H1 (cell line): Measurements from ENCODE around the gene ZDHHC19. TPM values are rescaled to one million over a fixed set of nuclear protein-coding genes. Genes with fewer than 3 reads are reported as not detected.

Experiments
- BCL11A ChIP-seq, 2 experiments: IDR thresholded peaks; one replicate each; pipeline ENCODE4 v1.6.1; 2011; ENCODE audit warnings: low read depth in 2 of 2, low read length in 2 of 2, mild to moderate bottlenecking in 2 of 2
- PHF8 ChIP-seq: fragments of 200-600 bp; sonication (generic); conservative IDR thresholded peaks from 2 replicates; pipeline ENCODE4 v1.7.1; 2012; ENCODE audit warnings: low read depth, mild to moderate bottlenecking, inconsistent platforms, low read length, moderate library complexity
- POLR2AphosphoS5 ChIP-seq: IDR thresholded peaks from 2 replicates; pipeline ENCODE4 v1.6.1; 2011; ENCODE audit warnings: low read depth, low read length
- RAD21 ChIP-seq, 2 experiments: IDR thresholded peaks in 1 of 2; conservative IDR thresholded peaks in 1 of 2; 2 replicates each; pipeline ENCODE4 v1.6.1; 2011; ENCODE audit warnings: low read depth in 2 of 2, low read length in 2 of 2, improper control_type of control experiment in 1 of 2, inconsistent platforms in 1 of 2, mild to moderate bottlenecking in 1 of 2, moderate library complexity in 1 of 2
- RNF2 ChIP-seq: fragments of 200-900, 300-1000 bp; sonication (generic); IDR thresholded peaks from 2 replicates; pipeline ENCODE4 v1.7.1; 2016; ENCODE audit warnings: borderline replicate concordance, low read depth, mild to moderate bottlenecking, antibody characterized with exemption, low read length; ENCODE audit not compliant: poor library complexity, severe bottlenecking; ENCODE audit errors: missing control alignments
- TBP ChIP-seq: IDR thresholded peaks from 2 replicates; pipeline ENCODE4 v1.6.1; 2011; ENCODE audit warnings: low read depth, low read length, improper control_type of control experiment
- polyA plus RNA-seq, 7 experiments: library from polyadenylated mRNA; depleted of rRNA in 3 of 7; stranded (reverse) in 5 of 7; unstranded in 2 of 7; fragments of >200 nt in 5 of 7; fragments of 200-250 nt in 2 of 7; gene quantifications; 1 replicate in 5 of 7; 2 replicates in 1 of 7; 4 replicates in 1 of 7; pipeline versions ENCODE4 v1.2.1 to v1.2.3, GENCODE V29; 2011 to 2013; ENCODE audit warnings: missing spikeins in 2 of 7, mixed read lengths in 2 of 7
- total RNA-seq: library from RNA; stranded (reverse); fragmentation: NEBNext Ultra II Directional; extraction: Animal tissue kit (Norgen Biotek cat#: 25700); gene quantifications from 2 replicates; pipeline ENCODE4 v1.2.1, GENCODE V29; 2021
- TF ChIP-seq, protein P1 (sequence below), 3 experiments: IDR thresholded peaks; 1 replicate in 2 of 3; 2 replicates in 1 of 3; pipeline versions ENCODE4 v1.5.1 to v1.6.1; 2011; ENCODE audit warnings: low read length in 3 of 3, mild to moderate bottlenecking in 3 of 3, inconsistent platforms in 2 of 3, low read depth in 1 of 3, moderate library complexity in 1 of 3; ENCODE audit not compliant: insufficient read depth in 1 of 3; ENCODE audit errors: control extremely low read depth in 1 of 3
- TF ChIP-seq, protein P2 (sequence below): IDR thresholded peaks from 2 replicates; pipeline ENCODE4 v1.6.1; 2012; ENCODE audit warnings: low read length, inconsistent platforms

ZDHHC19 gene
- total and polyA plus RNA-seq, 2 of the 8 experiments (the other 6 are each of a cell fraction or from before 2014, with no cell fraction given), result 2.5 to 4.1 TPM

DNA sequence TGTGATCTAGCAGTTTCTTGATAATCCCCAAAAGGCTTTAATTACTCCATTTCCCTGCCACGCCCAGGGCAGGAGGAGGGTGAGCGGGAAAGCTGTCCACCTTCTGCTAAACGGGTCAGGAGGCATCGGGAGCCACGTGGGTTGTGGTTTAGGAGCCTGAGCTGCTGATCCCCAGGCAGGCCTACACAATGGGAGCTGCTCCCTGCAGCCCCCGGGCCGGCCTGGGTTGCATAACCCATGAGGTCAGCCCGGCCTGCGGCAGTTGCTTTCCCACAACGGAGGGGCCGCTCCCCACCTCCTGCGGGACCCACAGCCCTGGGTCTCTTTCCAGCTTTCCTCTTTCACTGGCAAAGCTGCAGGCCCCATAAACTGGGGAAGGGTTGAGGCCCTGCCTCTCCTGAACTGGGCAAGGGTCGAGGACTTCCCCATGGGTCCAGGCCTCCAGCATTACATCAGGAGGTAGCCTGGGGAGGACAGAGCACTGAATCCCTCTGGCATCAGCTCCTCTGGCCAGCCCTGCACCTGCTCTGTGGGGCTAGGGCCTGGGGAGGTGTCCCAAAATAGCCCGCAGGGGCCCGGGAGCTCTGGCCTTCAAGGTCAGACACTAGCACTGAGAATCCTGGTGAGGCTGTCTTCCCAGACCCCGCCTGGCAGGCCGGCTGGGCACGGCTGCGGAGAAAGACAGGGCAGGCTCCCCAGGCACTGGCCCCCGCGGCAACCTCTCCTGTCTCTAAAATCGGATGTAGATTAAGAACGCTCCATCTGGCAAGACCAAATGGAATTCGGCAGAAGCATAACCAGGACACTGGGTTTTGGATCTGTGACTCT, 47.3 kb downstream of the ZDHHC19 start (continued):
- TF ChIP-seq, protein P1, sequence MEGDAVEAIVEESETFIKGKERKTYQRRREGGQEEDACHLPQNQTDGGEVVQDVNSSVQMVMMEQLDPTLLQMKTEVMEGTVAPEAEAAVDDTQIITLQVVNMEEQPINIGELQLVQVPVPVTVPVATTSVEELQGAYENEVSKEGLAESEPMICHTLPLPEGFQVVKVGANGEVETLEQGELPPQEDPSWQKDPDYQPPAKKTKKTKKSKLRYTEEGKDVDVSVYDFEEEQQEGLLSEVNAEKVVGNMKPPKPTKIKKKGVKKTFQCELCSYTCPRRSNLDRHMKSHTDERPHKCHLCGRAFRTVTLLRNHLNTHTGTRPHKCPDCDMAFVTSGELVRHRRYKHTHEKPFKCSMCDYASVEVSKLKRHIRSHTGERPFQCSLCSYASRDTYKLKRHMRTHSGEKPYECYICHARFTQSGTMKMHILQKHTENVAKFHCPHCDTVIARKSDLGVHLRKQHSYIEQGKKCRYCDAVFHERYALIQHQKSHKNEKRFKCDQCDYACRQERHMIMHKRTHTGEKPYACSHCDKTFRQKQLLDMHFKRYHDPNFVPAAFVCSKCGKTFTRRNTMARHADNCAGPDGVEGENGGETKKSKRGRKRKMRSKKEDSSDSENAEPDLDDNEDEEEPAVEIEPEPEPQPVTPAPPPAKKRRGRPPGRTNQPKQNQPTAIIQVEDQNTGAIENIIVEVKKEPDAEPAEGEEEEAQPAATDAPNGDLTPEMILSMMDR (IDR thresholded peaks at IDR 0.05; ENCODE audit: control extremely low read depth in 1 of 3, insufficient read depth in 1 of 3, low read depth in 1 of 3, low read length in 3 of 3), result no peak
- TF ChIP-seq, protein P2, sequence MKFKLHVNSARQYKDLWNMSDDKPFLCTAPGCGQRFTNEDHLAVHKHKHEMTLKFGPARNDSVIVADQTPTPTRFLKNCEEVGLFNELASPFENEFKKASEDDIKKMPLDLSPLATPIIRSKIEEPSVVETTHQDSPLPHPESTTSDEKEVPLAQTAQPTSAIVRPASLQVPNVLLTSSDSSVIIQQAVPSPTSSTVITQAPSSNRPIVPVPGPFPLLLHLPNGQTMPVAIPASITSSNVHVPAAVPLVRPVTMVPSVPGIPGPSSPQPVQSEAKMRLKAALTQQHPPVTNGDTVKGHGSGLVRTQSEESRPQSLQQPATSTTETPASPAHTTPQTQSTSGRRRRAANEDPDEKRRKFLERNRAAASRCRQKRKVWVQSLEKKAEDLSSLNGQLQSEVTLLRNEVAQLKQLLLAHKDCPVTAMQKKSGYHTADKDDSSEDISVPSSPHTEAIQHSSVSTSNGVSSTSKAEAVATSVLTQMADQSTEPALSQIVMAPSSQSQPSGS, result no peak
- TF ChIP-seq RAD21 (IDR thresholded peaks at IDR 0.05 in 1 of 2, conservative IDR thresholded peaks at IDR 0.05 in 1 of 2; ENCODE audit: low read depth in 2 of 2, low read length in 2 of 2) (no peak), TBP (0 out of 2 replicates have a peak, but pooled peaks have one; percentile 24), PHF8 (no peak), RNF2 (no peak), BCL11A (IDR thresholded peaks at IDR 0.05; ENCODE audit: low read depth in 2 of 2, low read length in 2 of 2) (no peak), POLR2AphosphoS5 (no peak)
